ENCODE data around the gene ARMC7. TPM values are rescaled to one million over a fixed set of nuclear protein-coding genes. Genes with fewer than 3 reads are reported as not detected.

Gene ARMC7
- total RNA-seq, 1 donor from 2014 or later, result 1.9 TPM

GRCh38 chr17:75152922-75153779, 43.4 kb downstream of the ARMC7 start:
- H3K36me3 Mint-ChIP-seq, result peaks cover 11% of the 10 kb centered on the region
- Histone ChIP-seq H3K27me3 (no peaks in the 10 kb centered on the region), H3K4me3 (peak overlapping the region; percentile 98), H3K4me2 (peak overlapping the region; percentile 89), H3K36me3 (peaks cover 6% of the 10 kb centered on the region), H3K4me1 (peaks cover 17% of the 10 kb centered on the region), H2AFZ (replicated peaks) (no peak overlapping the region), H3K79me2 (ENCODE audit: low read depth) (peaks cover 61% of the 10 kb centered on the region), H3K27ac (no peak overlapping the region), H3K9me3 (ENCODE audit: low read depth) (no peaks in the 10 kb centered on the region), H4K20me1 (ENCODE audit: low read depth) (peaks cover 63% of the 10 kb centered on the region), H3F3A (ENCODE audit: low read depth) (peaks cover 22% of the 10 kb centered on the region), H3K9ac (peak overlapping the region; percentile 87)
- peak overlapping the region; percentile 99 for H3K4me3 Mint-ChIP-seq
- peaks cover 20% of the 10 kb centered on the region for H3K4me1 Mint-ChIP-seq
- TF ChIP-seq EZH2 (IDR thresholded peaks at IDR 0.05) (no peak), CTCF (IDR thresholded peaks at IDR 0.05) (no peak), EZH2phosphoT487 (IDR thresholded peaks at IDR 0.05) (no peak)
- H3K27me3 Mint-ChIP-seq (ENCODE audit: insufficient read depth, low read depth), result peaks cover 5% of the 10 kb centered on the region
- no peaks in the 10 kb centered on the region for H3K9me3 Mint-ChIP-seq
- DNase-seq (ENCODE audit: low spot score), result peak; percentile 73
- peak overlapping the region; percentile 93 for H3K27ac Mint-ChIP-seq

- Histone ChIP-seq H3K4me3 (peak overlapping the region; percentile 98), H3K27ac (no peak overlapping the region), H3K79me2 (ENCODE audit: low read depth) (peaks cover 55% of the 10 kb centered on the region), H2AFZ (replicated peaks) (no peak overlapping the region), H3F3A (ENCODE audit: low read depth) (peaks cover 18% of the 10 kb centered on the region), H4K20me1 (ENCODE audit: low read depth) (peaks cover 56% of the 10 kb centered on the region), H3K9ac (peak overlapping the region; percentile 87), H3K4me2 (peak overlapping the region; percentile 89), H3K4me1 (peaks cover 17% of the 10 kb centered on the region), H3K9me3 (ENCODE audit: low read depth) (no peaks in the 10 kb centered on the region), H3K36me3 (no peaks in the 10 kb centered on the region), H3K27me3 (no peaks in the 10 kb centered on the region)
- DNase-seq (ENCODE audit: low spot score), result no peak
- peaks cover 5% of the 10 kb centered on the region for H3K27me3 Mint-ChIP-seq (ENCODE audit: insufficient read depth, low read depth)
- H3K4me3 Mint-ChIP-seq, result peak overlapping the region; percentile 99
- peaks cover 18% of the 10 kb centered on the region for H3K4me1 Mint-ChIP-seq
- no peaks in the 10 kb centered on the region for H3K9me3 Mint-ChIP-seq
- TF ChIP-seq EZH2phosphoT487 (IDR thresholded peaks at IDR 0.05), result no peak
- TF ChIP-seq EZH2 (IDR thresholded peaks at IDR 0.05), result no peak
- TF ChIP-seq CTCF (IDR thresholded peaks at IDR 0.05), result no peak
- H3K36me3 Mint-ChIP-seq, result peaks cover 10% of the 10 kb centered on the region
- peak overlapping the region; percentile 93 for H3K27ac Mint-ChIP-seq
Observed at GRCh38 chr17:75153780-75154194, 44.0 kb downstream of the ARMC7 start.

GRCh38 chr17:75154195-75155106, 44.7 kb downstream of the ARMC7 start, which contains the start of gene JPT1:
Gene JPT1, minus strand, starts transcription at chr17:75154512. Its CDS starts 115 bp downstream, at chr17:75154397.
- peak within 1 kb of the TSS; percentile 87 for H3K9ac ChIP-seq
- DNase-seq (ENCODE audit: low spot score), result peak; percentile 100
- H3K4me3 ChIP-seq, result peak within 1 kb of the TSS; percentile 98
- H3K4me2 ChIP-seq, result peak within 1 kb of the TSS; percentile 89
- Mint-ChIP-seq H3K4me3 (peak within 1 kb of the TSS; percentile 99), H3K27ac (peak within 1 kb of the TSS; percentile 93), H3K4me1 (peaks cover 18% of the 10 kb centered on the region), H3K27me3 (ENCODE audit: insufficient read depth, low read depth) (peaks cover 5% of the 10 kb centered on the region), H3K36me3 (peaks cover 10% of the 10 kb centered on the region), H3K9me3 (no peaks in the 10 kb centered on the region)
- no peaks in the 10 kb centered on the region for H3K9me3 ChIP-seq (ENCODE audit: low read depth)
- H3K27ac ChIP-seq, result no peak within 1 kb of the TSS
- H3K36me3 ChIP-seq, result no peaks in the 10 kb centered on the region
- no peak within 1 kb of the TSS for H2AFZ ChIP-seq (replicated peaks)
- peaks cover 15% of the 10 kb centered on the region for H3F3A ChIP-seq (ENCODE audit: low read depth)
- H3K4me1 ChIP-seq, result peaks cover 17% of the 10 kb centered on the region
- H3K27me3 ChIP-seq, result no peaks in the 10 kb centered on the region
- no peak for TF ChIP-seq CTCF (IDR thresholded peaks at IDR 0.05)
- no peak for TF ChIP-seq EZH2 (IDR thresholded peaks at IDR 0.05)
- no peak for TF ChIP-seq EZH2phosphoT487 (IDR thresholded peaks at IDR 0.05)
- H3K79me2 ChIP-seq (ENCODE audit: low read depth), result peaks cover 48% of the 10 kb centered on the region
- peaks cover 50% of the 10 kb centered on the region for H4K20me1 ChIP-seq (ENCODE audit: low read depth)

Data from neural progenitor cell (in vitro differentiated cells).